HepG2 (cell line): ENCODE measurements around the gene TM4SF18. TPM values are rescaled to one million over a fixed set of nuclear protein-coding genes. Genes with fewer than 3 reads are reported as not detected.

Source experiments
- ATAC-seq: fragments of 200-7000 bp; cut with Tn5 transposase; 3 replicates; pipeline ENCODE4 v1.9.1; 2020; ENCODE audit warnings: mild to moderate bottlenecking, moderate library complexity
- BruUV-seq: library from RNA; stranded (reverse); fragments of 400-500 nt; replicated peaks from 2 replicates; lab custom pipeline; 2021; lab: Mats Ljungman, UMichigan
- CTCF ChIA-PET: fragments of 300-600 bp; formaldehyde crosslinking; extraction: SDS; loops from one replicate; lab custom pipeline; 2021; ENCODE audit warnings: low total read pairs, inconsistent platforms, low intra/inter-chr PET ratio; lab: Yijun Ruan, JAX
- POLR2A ChIA-PET: fragments of 350-600 bp; sonication (Branson Sonifier 250); formaldehyde crosslinking; loops from one replicate; lab custom pipeline; 2020; ENCODE audit warnings: antibody characterized with exemption, inconsistent platforms; lab: Yijun Ruan, JAX
- DNase-seq: peaks from one replicate; pipeline ENCODE4 v3.0.0-alpha.2; 2015; ENCODE audit warnings: low spot score
- FAIRE-seq: peaks from 3 replicates; lab custom pipeline; 2011; peaks lifted over from hg19 to GRCh38; lab: Jason Lieb, UNC
- H2AFZ ChIP-seq: one replicate; pipeline ENCODE4 v1.6.1; 2011; ENCODE audit warnings: low read length, inconsistent platforms
- H3K27ac ChIP-seq: fragments of 300-600 bp; 3 replicates; pipeline ENCODE4 v1.8.0; 2011; ENCODE audit warnings: mixed run types, mild to moderate bottlenecking, mixed read lengths, low read length, inconsistent platforms; ENCODE audit not compliant: insufficient read depth; ENCODE audit errors: extremely low read length
- H3K27me3 ChIP-seq, 2 experiments: fragments of 200-600 bp in 1 of 2; 2 replicates in 1 of 2; 3 replicates in 1 of 2; pipeline versions ENCODE4 v1.6.0 to v1.8.0; 2011; ENCODE audit warnings: low read length in 2 of 2, mild to moderate bottlenecking in 2 of 2, moderate library complexity in 2 of 2, inconsistent platforms in 1 of 2; ENCODE audit not compliant: insufficient read depth in 2 of 2, control insufficient read depth in 1 of 2
- H3K36me3 ChIP-seq, 2 experiments: fragments of 200-600 bp in 1 of 2; replicated peaks in 1 of 2; 2 replicates in 1 of 2; 3 replicates in 1 of 2; pipeline versions ENCODE4 v1.5.1 to v1.8.0; 2011; ENCODE audit warnings: low read length in 2 of 2, inconsistent platforms in 1 of 2; ENCODE audit not compliant: insufficient read depth in 2 of 2, control insufficient read depth in 1 of 2
- H3K4me1 ChIP-seq: 2 replicates; pipeline ENCODE4 v1.5.1; 2012; ENCODE audit warnings: low read length, inconsistent platforms; ENCODE audit not compliant: insufficient read depth
- H3K4me2 ChIP-seq: 2 replicates; pipeline ENCODE4 v1.6.0; 2011; ENCODE audit warnings: low read depth, low read length, inconsistent platforms
- H3K4me3 ChIP-seq, 3 experiments: fragments of 200-600 bp in 1 of 3; sonication (generic), shearing (Covaris generic) in 1 of 3; replicated peaks in 1 of 3; 2 replicates each; pipeline ENCODE4 v1.5.1; 2011 to 2016; ENCODE audit warnings: low read length in 3 of 3, inconsistent platforms in 2 of 3, low read depth in 2 of 3, mild to moderate bottlenecking in 2 of 3, control low read depth in 1 of 3, mixed read lengths in 1 of 3; ENCODE audit not compliant: insufficient read depth in 1 of 3
- H3K79me2 ChIP-seq: one replicate; pipeline ENCODE4 v1.6.1; 2011; ENCODE audit warnings: low read length, inconsistent platforms; ENCODE audit not compliant: insufficient read depth
- H3K9ac ChIP-seq: 2 replicates; pipeline ENCODE4 v1.6.0; 2011; ENCODE audit warnings: mild to moderate bottlenecking, low read depth, low read length, inconsistent platforms; ENCODE audit not compliant: insufficient read depth
- H3K9me3 ChIP-seq: 2 replicates; pipeline ENCODE4 v1.5.1; 2012; ENCODE audit warnings: mild to moderate bottlenecking, low read length
- H4K20me1 ChIP-seq: 2 replicates; pipeline ENCODE4 v1.6.0; 2011; ENCODE audit warnings: inconsistent platforms, mild to moderate bottlenecking, low read length, moderate library complexity; ENCODE audit not compliant: insufficient read depth
- DNMT3B ChIP-seq: conservative IDR thresholded peaks from 2 replicates; pipeline ENCODE4 v1.6.1; 2016; ENCODE audit warnings: missing biosample characterization, control low read depth
- NBN ChIP-seq: fragments of 450-650 bp; conservative IDR thresholded peaks from 2 replicates; pipeline ENCODE4 v1.6.1; 2017
- NR2F1 ChIP-seq, 2 experiments: fragments of 450-650 bp in 1 of 2; formaldehyde crosslinking in 1 of 2; IDR thresholded peaks; 2 replicates each; pipeline versions ENCODE4 v1.5.0 to v1.6.1; 2016 to 2020; ENCODE audit warnings: mild to moderate bottlenecking in 1 of 2, missing compliant biosample characterization in 1 of 2, missing genetic modification reagents in 1 of 2, moderate library complexity in 1 of 2
- TGIF2 ChIP-seq: IDR thresholded peaks from 2 replicates; pipeline ENCODE4 v1.6.1; 2016; ENCODE audit warnings: control low read depth, missing compliant biosample characterization
- U2AF2 ChIP-seq: fragments of 200-400 bp; formaldehyde crosslinking; IDR thresholded peaks from 2 replicates; pipeline ENCODE4 v1.6.1; 2017; ENCODE audit warnings: low read depth, mild to moderate bottlenecking, low read length
- XRCC5 ChIP-seq: fragments of 200-400 bp; formaldehyde crosslinking; optimal IDR thresholded peaks from 2 replicates; pipeline ENCODE3; 2017; ENCODE audit warnings: mild to moderate bottlenecking, low read length
- ZFP82 ChIP-seq: sonication (generic); formaldehyde crosslinking; IDR thresholded peaks from 2 replicates; pipeline ENCODE4 v1.5.1; 2020; ENCODE audit warnings: mild to moderate bottlenecking, missing genetic modification reagents, borderline replicate concordance
- ZFY ChIP-seq: sonication (generic); formaldehyde crosslinking; IDR thresholded peaks from 2 replicates; pipeline ENCODE4 v1.4.0; 2020; ENCODE audit warnings: missing genetic modification reagents
- ZMYM3 ChIP-seq: sonication (generic); formaldehyde crosslinking; IDR thresholded peaks from 2 replicates; pipeline ENCODE4 v1.5.1; 2020; ENCODE audit warnings: mild to moderate bottlenecking, missing genetic modification reagents
- ZNF562 ChIP-seq: sonication (generic); formaldehyde crosslinking; IDR thresholded peaks from 2 replicates; pipeline ENCODE4 v1.8.0; 2022; ENCODE audit warnings: missing genetic modification reagents, borderline replicate concordance
- ZNF678 ChIP-seq: sonication (generic); formaldehyde crosslinking; IDR thresholded peaks from 2 replicates; pipeline ENCODE4 v1.4.0; 2020; ENCODE audit warnings: mild to moderate bottlenecking, missing genetic modification reagents
- ZNF775 ChIP-seq: sonication (generic); formaldehyde crosslinking; IDR thresholded peaks from 2 replicates; pipeline ENCODE4 v1.4.0; 2020; ENCODE audit warnings: missing genetic modification reagents, mild to moderate bottlenecking, moderate library complexity, borderline replicate concordance
- ZNF777 ChIP-seq: sonication (generic); formaldehyde crosslinking; IDR thresholded peaks from 2 replicates; pipeline ENCODE4 v1.4.0; 2020; ENCODE audit warnings: missing genetic modification reagents
- WGBS: methylation state at CpG from one replicate; pipeline ENCODE4 v1.1.6; 2017; ENCODE audit warnings: low lambda C conversion rate; 5-methylcytosine and 5-hydroxymethylcytosine counted together
- in situ Hi-C: cut with HindIII; loops from 2 replicates; pipeline ENCODE4 v1.10.0; 2017; ENCODE audit warnings: low pct_unique_long_range_greater_than_20kb; ENCODE audit not compliant: extremely low pct_ligation_motif_present
- intact Hi-C: fragments of 100-400 bp; cut with micrococcal nuclease; formaldehyde crosslinking; loops from one replicate; pipeline ENCODE4 v1.10.0; 2022; ENCODE audit not compliant: unreplicated experiment
- polyA plus RNA-seq, 8 experiments: library from polyadenylated mRNA; depleted of rRNA in 3 of 8; stranded (reverse) in 7 of 8; unstranded in 1 of 8; fragments of >200 nt; fragmentation: Illumina TruSeq in 4 of 8; extraction: Trizol in 4 of 8; gene quantifications; 2 replicates each; pipeline versions ENCODE4 v1.2.1 to v1.2.3, GENCODE V29; 2011 to 2016; ENCODE audit warnings: low read depth in 4 of 8, missing spikeins in 1 of 8, mixed read lengths in 1 of 8; ENCODE audit not compliant: insufficient read depth in 1 of 8
- total RNA-seq, 5 experiments: library from RNA; depleted of rRNA; stranded (reverse); fragments of >200 nt; fragmentation: Illumina TruSeq; extraction: Trizol; gene quantifications; 2 replicates each; pipeline ENCODE4 v1.2.3, GENCODE V29; 2016; ENCODE audit warnings: low read depth in 1 of 5
- TF ChIP-seq, protein P1 (sequence below): sonication (generic); formaldehyde crosslinking; IDR thresholded peaks from 2 replicates; pipeline ENCODE4 v1.4.0; 2020; ENCODE audit warnings: missing genetic modification reagents, mild to moderate bottlenecking, borderline replicate concordance

Gene TM4SF18
- total and polyA plus RNA-seq, 2 of the 13 experiments (the other 11 are each of a cell fraction or from before 2014, with no cell fraction given): 0.15 TPM; not detected in 1

DNA sequence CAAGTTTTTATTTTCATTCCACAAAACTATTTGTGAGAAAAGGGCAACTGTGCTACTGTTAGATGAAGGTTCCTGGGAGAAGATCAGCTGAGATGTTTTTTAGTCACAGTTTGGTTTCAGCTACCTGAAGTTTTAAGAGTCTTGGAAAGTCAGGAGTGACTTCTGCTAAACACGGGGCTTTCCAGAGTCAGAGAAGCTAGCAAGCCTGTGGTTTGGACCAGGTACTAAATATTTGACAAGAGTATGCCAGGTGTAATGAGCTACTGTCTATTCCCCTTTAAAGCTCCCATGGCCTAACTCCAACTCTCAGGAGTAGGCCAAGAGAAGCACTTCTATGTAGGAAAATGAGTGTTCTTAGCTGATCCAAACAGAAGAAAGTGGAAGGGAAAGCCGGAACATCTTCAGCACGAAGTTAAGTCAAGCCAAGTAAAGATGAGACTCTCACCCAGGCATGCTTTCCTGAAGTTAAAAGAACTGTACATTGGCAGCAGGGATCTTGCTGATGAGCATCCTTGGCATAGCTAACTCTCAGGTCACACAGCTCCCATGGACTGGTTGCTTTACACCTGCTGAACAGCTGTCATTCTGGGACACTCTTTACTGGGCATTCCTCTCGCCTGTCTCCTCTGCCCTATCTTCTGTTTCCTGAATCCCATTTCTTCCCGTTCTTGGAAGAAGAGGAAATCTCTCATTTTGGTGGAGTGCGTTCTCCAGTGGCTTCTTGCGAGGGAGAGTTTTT is 22.5 kb downstream of the TM4SF18 start:
- FAIRE-seq: no peak
- ATAC-seq: no peak
- Histone ChIP-seq H3K9ac (no peak overlapping the region), H3K27me3 (no peaks in the 10 kb centered on the region), H4K20me1 (no peaks in the 10 kb centered on the region), H3K4me1 (peaks cover 52% of the 10 kb centered on the region), H3K9me3 (no peaks in the 10 kb centered on the region), H3K4me2 (no peak overlapping the region), H2AFZ (no peak overlapping the region), H3K27ac (no peak overlapping the region), H3K36me3 (no peaks in the 10 kb centered on the region), H3K4me3 (no peak overlapping the region), H3K79me2 (no peaks in the 10 kb centered on the region)
- ChIA-PET POLR2A (interaction anchor here (2.5 kb wide), 1 partner anchor 11 kb away, joined by 9 read pairs; no protein-coding TSS in a partner anchor), CTCF (no interaction called here)
- intact Hi-C loops: no loop called here
- TF ChIP-seq NR2F1 (CRISPR knock-in tag; IDR thresholded peaks at IDR 0.05) (no peak), U2AF2 (no peak), ZFY (no peak), TGIF2 (CRISPR knock-in tag) (no peak), ZNF777 (CRISPR knock-in tag) (no peak), ZFP82 (no peak), ZNF775 (no peak), XRCC5 (no peak), ZMYM3 (no peak), NBN (no peak), ZNF678 (CRISPR knock-in tag) (no peak), ZNF562 (CRISPR knock-in tag) (no peak), DNMT3B (CRISPR knock-in tag) (no peak)
- TF ChIP-seq, protein P1, sequence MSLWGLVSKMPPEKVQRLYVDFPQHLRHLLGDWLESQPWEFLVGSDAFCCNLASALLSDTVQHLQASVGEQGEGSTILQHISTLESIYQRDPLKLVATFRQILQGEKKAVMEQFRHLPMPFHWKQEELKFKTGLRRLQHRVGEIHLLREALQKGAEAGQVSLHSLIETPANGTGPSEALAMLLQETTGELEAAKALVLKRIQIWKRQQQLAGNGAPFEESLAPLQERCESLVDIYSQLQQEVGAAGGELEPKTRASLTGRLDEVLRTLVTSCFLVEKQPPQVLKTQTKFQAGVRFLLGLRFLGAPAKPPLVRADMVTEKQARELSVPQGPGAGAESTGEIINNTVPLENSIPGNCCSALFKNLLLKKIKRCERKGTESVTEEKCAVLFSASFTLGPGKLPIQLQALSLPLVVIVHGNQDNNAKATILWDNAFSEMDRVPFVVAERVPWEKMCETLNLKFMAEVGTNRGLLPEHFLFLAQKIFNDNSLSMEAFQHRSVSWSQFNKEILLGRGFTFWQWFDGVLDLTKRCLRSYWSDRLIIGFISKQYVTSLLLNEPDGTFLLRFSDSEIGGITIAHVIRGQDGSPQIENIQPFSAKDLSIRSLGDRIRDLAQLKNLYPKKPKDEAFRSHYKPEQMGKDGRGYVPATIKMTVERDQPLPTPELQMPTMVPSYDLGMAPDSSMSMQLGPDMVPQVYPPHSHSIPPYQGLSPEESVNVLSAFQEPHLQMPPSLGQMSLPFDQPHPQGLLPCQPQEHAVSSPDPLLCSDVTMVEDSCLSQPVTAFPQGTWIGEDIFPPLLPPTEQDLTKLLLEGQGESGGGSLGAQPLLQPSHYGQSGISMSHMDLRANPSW (CRISPR knock-in tag): no peak
- BruUV-seq: no TSS peak
- 87% methylated on average over 7 of the region's 7 CpGs for WGBS
- DNase-seq: no peak
- in situ Hi-C loops: no loop called here
